SH-SY5Y (cell line): ENCODE results near the gene FFAR3.

Experiments used
- GATA2 ChIP-seq: IDR thresholded peaks from 2 replicates; pipeline ENCODE4 v1.6.1; 2011; ENCODE audit warnings: mild to moderate bottlenecking, low read depth, low read length
- GATA3 ChIP-seq: IDR thresholded peaks from 2 replicates; pipeline ENCODE4 v1.6.1; 2011; ENCODE audit warnings: low read depth, mild to moderate bottlenecking, low read length, moderate library complexity

The FFAR3 gene

GRCh38 chr19:35357867-35358573 is at the start of gene FFAR3:
TSS of gene FFAR3 (plus strand) at chr19:35358460. CDS start at chr19:35358891, 431 bp downstream.
- TF ChIP-seq GATA3: no peak
- TF ChIP-seq GATA2: no peak

DNA sequence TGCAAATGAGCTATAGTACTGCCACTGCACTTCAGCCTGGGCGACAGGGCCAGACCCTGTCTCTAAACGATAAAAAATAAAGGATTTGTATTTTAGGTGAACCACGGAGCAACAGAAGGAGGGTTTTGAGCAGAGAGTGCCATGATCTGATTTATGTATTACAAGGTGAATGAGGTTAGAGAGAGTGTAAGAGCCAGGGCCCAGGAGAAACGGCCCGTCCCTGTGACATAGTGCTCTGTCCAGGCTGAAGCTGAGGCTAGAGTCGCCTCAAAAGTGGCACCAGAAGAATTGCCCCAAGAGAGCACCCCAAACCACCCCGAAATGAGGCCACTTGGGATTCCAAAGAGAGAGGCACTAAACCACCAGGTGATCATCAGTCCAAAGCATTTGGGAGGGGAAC is 49.4 kb upstream of the FFAR3 start:
- TF ChIP-seq GATA3 (no peak), GATA2 (no peak)

- TF ChIP-seq GATA2 (no peak), GATA3 (no peak)
Observed at GRCh38 chr19:35309481-35310279, 48.6 kb upstream of the FFAR3 start.

DNA sequence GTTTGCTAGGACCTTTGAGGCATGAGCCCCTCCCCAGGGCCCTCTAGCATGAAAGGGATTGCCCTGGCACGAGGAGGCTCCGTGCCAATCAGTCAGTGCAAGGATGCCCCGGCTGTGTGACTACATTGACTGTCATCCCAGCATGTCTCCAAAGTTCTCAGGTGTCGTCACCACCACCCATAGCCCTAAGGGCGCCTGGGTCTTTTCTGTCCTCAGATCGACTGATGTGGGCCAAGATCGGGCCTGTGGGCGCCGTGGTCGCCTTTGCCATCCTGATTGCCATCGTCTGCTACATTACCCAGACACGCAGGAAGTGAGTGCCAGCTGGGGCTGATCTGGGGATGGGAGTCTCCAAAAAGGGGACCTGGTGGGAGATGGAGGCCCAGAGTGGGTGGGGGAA is 47.9 kb upstream of the FFAR3 start:
- no peak for TF ChIP-seq GATA2
- no peak for TF ChIP-seq GATA3

DNA sequence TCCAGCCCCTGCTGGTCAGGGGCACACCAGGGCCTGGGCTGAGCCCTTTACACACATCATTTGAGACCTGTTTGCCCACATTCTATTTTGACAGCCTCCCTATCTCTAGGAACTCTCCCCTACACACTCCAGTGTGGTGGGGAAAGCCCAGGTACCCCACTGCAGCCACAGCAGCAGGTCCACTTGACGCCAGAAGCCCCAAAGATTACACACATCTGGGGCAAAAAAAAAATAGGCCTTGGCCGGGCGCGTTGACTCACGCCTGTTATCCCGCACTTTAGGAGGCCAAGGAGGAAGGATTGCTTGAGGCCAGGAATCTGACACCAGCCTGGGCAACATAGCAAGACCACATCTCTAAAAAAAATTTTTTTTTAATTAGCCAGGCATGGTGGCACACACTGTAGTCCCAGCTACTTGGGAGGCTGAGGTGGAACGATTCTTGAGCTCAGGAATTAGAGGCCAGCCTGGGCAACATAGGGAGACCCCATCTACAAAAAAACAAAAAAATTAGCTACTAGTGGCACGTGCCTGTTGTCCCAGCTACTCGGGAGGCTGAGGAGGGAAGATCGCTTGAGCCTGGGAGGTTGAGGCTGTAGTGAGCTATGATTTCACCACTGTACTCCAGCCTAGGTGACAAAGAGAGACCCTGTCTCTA is 47.3 kb upstream of the FFAR3 start:
- TF ChIP-seq GATA2 (no peak), GATA3 (no peak)

- TF ChIP-seq GATA2 (no peak), GATA3 (no peak)
Observed at GRCh38 chr19:35311901-35312665, 46.2 kb upstream of the FFAR3 start.

DNA sequence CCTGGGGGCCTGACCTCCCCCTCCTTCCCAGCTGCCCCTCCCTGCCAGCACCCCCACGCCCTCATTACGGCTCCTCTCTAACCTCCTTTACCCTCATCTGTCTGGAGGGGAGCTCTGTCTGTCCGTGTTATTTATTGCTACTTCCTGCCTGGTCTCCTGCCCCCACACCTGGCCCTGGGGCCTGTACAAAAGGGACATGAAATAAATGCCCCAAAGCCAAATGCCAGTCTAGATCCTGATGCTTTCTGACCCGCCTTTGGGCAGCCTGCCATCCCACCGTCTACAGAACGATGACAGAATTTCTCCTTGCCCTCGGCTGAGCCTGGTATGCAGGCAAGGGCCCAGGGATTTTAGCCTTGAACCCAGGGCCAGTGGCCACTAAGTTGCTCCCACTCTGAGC is 44.7 kb upstream of the FFAR3 start:
- TF ChIP-seq GATA2: no peak
- TF ChIP-seq GATA3: no peak

GRCh38 chr19:35314031-35314430 is 44.2 kb upstream of the FFAR3 start:
- TF ChIP-seq GATA3: no peak
- TF ChIP-seq GATA2: no peak

- TF ChIP-seq GATA3: no peak
- no peak for TF ChIP-seq GATA2
Observed at GRCh38 chr19:35314858-35315470, 43.3 kb upstream of the FFAR3 start.

DNA sequence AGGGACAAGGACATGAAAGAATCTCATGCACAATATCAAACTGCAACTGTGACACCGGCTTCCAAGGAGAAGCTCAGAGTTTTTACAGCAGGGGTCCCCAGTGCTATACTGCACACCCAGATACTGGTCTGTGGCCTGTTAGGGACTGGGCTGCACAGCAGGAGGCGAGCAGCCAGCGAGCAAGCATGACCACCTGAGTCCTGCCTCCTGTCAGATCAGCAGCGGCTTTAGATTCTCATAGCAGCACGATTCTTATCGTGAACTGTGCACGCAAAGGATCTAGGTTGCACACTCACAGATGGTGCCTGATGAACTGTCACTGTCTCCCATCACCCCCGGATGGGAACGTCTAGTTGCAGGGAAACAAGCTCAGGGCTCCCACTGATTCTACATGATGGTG is 42.4 kb upstream of the FFAR3 start:
- TF ChIP-seq GATA3: no peak
- no peak for TF ChIP-seq GATA2

DNA sequence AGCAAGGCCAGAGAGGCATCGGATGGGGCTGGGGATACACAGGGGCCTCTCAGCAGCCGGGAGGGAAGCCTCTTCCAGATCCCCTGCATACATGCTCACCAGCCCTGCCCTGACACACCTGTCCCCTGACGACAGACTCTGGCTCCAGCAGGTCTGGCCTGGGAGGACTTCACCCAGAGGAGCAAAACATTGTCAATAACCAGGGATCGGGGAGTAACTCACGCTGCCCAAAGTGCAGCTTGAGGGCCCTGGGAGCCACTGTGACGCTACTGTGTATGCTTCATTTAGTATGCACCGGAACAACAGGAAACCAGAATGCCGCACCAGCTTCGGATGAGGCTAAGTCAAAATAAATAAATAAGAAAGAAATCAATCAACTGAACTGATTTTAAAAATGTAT is 41.7 kb upstream of the FFAR3 start:
- TF ChIP-seq GATA2 (no peak), GATA3 (no peak)

GRCh38 chr19:35317464-35318043 is 40.7 kb upstream of the FFAR3 start:
- TF ChIP-seq GATA2 (no peak), GATA3 (no peak)

DNA sequence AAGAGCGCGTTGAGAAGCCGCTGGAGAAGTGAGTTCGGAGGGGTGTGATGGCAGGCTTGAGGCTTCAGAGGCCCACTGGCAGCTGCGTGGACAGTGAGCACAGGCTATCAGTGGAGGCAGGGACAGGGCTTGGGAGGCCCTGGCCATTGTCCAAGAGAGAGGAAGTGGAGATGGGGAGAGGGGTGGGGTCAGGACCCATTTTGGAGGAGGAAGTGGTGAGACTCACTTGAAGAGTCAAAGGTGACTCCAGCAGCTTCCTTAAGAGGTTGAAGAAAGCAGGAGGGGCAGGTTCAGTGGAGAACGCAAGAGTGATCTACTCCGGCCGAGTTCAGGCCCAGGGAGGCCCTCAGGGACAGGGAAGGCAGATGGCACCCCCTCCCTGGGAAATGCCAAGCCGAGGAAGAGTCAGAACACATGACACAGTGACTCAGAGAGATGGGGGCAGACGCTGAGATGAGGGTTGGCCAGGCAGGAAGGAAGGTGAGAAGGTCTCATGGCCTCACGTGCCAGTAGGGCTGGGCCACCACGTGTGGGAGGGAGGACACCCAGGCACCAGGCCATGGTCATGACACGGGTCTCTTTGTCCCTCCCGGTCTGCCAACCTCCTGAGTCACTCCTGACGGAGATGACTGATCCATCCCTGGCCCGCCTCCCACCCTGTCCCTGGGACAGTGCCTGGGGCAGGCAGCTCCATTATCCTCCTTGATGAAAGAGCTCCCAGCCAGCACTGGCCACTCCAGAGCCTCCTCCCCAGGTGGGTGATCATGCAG is 39.4 kb upstream of the FFAR3 start:
- no peak for TF ChIP-seq GATA3
- no peak for TF ChIP-seq GATA2
